DND-41 (cell line): ENCODE results near the gene MGA.

Source experiments
- ATAC-seq: fragments of 200-7000 bp; cut with Tn5 transposase; 3 replicates; pipeline ENCODE4 v1.9.1; 2021; ENCODE audit warnings: low read depth; ENCODE audit not compliant: insufficient read depth
- DNase-seq: peaks from one replicate; pipeline ENCODE4 v3.0.0-alpha.2; 2020
- H2AFZ ChIP-seq: 2 replicates; pipeline ENCODE4 v1.6.0; 2012; ENCODE audit warnings: low read depth, low read length
- H3K27ac ChIP-seq: 2 replicates; pipeline ENCODE4 v1.5.1; 2012; ENCODE audit warnings: low read length, inconsistent platforms
- H3K27me3 ChIP-seq: fragments of 200-600 bp; sonication (generic); 2 replicates; pipeline ENCODE4 v1.6.0; 2012; ENCODE audit warnings: low read length, mild to moderate bottlenecking, inconsistent platforms; ENCODE audit not compliant: insufficient read depth, poor library complexity
- H3K36me3 ChIP-seq: 2 replicates; pipeline ENCODE4 v1.5.1; 2012; ENCODE audit warnings: low read length, inconsistent platforms; ENCODE audit not compliant: insufficient read depth
- H3K4me1 ChIP-seq: 2 replicates; pipeline ENCODE4 v1.5.1; 2012; ENCODE audit warnings: mild to moderate bottlenecking, low read length; ENCODE audit not compliant: insufficient read depth
- H3K4me2 ChIP-seq: 2 replicates; pipeline ENCODE4 v1.6.0; 2012; ENCODE audit warnings: mild to moderate bottlenecking, moderate library complexity, low read length, inconsistent platforms; ENCODE audit not compliant: insufficient read depth
- H3K4me3 ChIP-seq, 2 experiments: fragments of 200-600 bp in 1 of 2; shearing (Covaris generic) in 1 of 2; 2 replicates each; pipeline ENCODE4 v1.5.1; 2012 to 2016; ENCODE audit warnings: inconsistent platforms in 2 of 2, low read length in 2 of 2, mild to moderate bottlenecking in 2 of 2, low read depth in 1 of 2, moderate library complexity in 1 of 2
- H3K79me2 ChIP-seq: 2 replicates; pipeline ENCODE4 v1.6.0; 2012; ENCODE audit warnings: low read length, inconsistent platforms; ENCODE audit not compliant: insufficient read depth
- H3K9ac ChIP-seq: 2 replicates; pipeline ENCODE4 v1.6.0; 2012; ENCODE audit warnings: low read depth, mild to moderate bottlenecking, inconsistent platforms, low read length, moderate library complexity
- H3K9me3 ChIP-seq: 2 replicates; pipeline ENCODE4 v1.5.1; 2012; ENCODE audit warnings: low read length, moderate library complexity, mild to moderate bottlenecking, inconsistent platforms; ENCODE audit not compliant: insufficient read depth, severe bottlenecking
- H4K20me1 ChIP-seq: 2 replicates; pipeline ENCODE4 v1.6.0; 2012; ENCODE audit warnings: low read length; ENCODE audit not compliant: insufficient read depth
- CTCF ChIP-seq: IDR thresholded peaks from 2 replicates; pipeline ENCODE4 v1.5.1; 2012; ENCODE audit warnings: borderline replicate concordance, low read length, moderate library complexity, mild to moderate bottlenecking; ENCODE audit not compliant: poor library complexity, severe bottlenecking; ENCODE audit errors: extremely low read depth
- EZH2 ChIP-seq: IDR thresholded peaks from 3 replicates; pipeline ENCODE4 v1.6.1; 2012; ENCODE audit warnings: borderline replicate concordance, low read depth, mild to moderate bottlenecking, moderate library complexity, low read length, inconsistent platforms; ENCODE audit not compliant: severe bottlenecking

Gene MGA

GRCh38 chr15:41794081-41794480, 133.9 kb downstream of the MGA start:
- H3K9ac ChIP-seq: no peak overlapping the region
- no peaks in the 10 kb centered on the region; the same call in 1 of the 2 replicates for H4K20me1 ChIP-seq
- no peak for TF ChIP-seq CTCF
- TF ChIP-seq EZH2: no peak
- no peak overlapping the region for H3K4me2 ChIP-seq
- no peak overlapping the region for H3K4me3 ChIP-seq
- no peaks in the 10 kb centered on the region for H3K27me3 ChIP-seq
- ATAC-seq (no peak), DNase-seq (no peak)
- no peak overlapping the region for H2AFZ ChIP-seq
- H3K4me1 ChIP-seq: peaks cover 28% of the 10 kb centered on the region
- H3K9me3 ChIP-seq: no peaks in the 10 kb centered on the region
- no peak overlapping the region for H3K27ac ChIP-seq
- no peaks in the 10 kb centered on the region for H3K36me3 ChIP-seq
- peaks cover 31% of the 10 kb centered on the region; the same call in 1 of the 2 replicates for H3K79me2 ChIP-seq

- peaks cover 9% of the 10 kb centered on the region for H3K4me1 ChIP-seq
- no peak overlapping the region for H3K27ac ChIP-seq
- DNase-seq (no peak), ATAC-seq (no peak)
- no peak overlapping the region for H3K4me3 ChIP-seq
- no peak overlapping the region for H2AFZ ChIP-seq
- H3K79me2 ChIP-seq: peaks cover 20% of the 10 kb centered on the region; the same call in 1 of the 2 replicates
- H3K36me3 ChIP-seq: peaks cover 16% of the 10 kb centered on the region
- H3K9me3 ChIP-seq: no peaks in the 10 kb centered on the region
- H3K9ac ChIP-seq: no peak overlapping the region
- no peaks in the 10 kb centered on the region for H4K20me1 ChIP-seq
- TF ChIP-seq CTCF: no peak
- TF ChIP-seq EZH2: no peak
- no peak overlapping the region for H3K4me2 ChIP-seq
- no peaks in the 10 kb centered on the region for H3K27me3 ChIP-seq
Observed at GRCh38 chr15:41795996-41796856, 136.0 kb downstream of the MGA start.

GRCh38 chr15:41797201-41797944, 137.2 kb downstream of the MGA start:
- TF ChIP-seq EZH2 (no peak), CTCF (no peak)
- H3K4me2 ChIP-seq: no peak overlapping the region
- DNase-seq (no peak), ATAC-seq (no peak)
- H3K27me3 ChIP-seq: no peaks in the 10 kb centered on the region
- no peak overlapping the region for H3K4me3 ChIP-seq
- H2AFZ ChIP-seq: no peak overlapping the region
- no peaks in the 10 kb centered on the region for H4K20me1 ChIP-seq
- H3K27ac ChIP-seq: no peak overlapping the region
- H3K79me2 ChIP-seq: peaks cover 18% of the 10 kb centered on the region; the same call in 1 of the 2 replicates
- no peaks in the 10 kb centered on the region for H3K9me3 ChIP-seq
- peaks cover 4% of the 10 kb centered on the region for H3K4me1 ChIP-seq
- H3K36me3 ChIP-seq: peaks cover 17% of the 10 kb centered on the region
- no peak overlapping the region for H3K9ac ChIP-seq
